Mesenchymal stem cell (in vitro differentiated cells and primary cell): ENCODE measurements around the gene CCL22.
"Not testable (repeated sequence)": the region's sequence is repeated elsewhere in the genome, so short reads cannot be mapped to it uniquely, and the experiment has no call there.

Experiments used
- DNase-seq: peaks from one replicate; pipeline ENCODE4 v3.0.0-alpha.2; 2013
- H2AFZ ChIP-seq: one replicate; pipeline ENCODE4 v1.6.1; 2013; ENCODE audit warnings: low read depth, mild to moderate bottlenecking, control low read depth, inconsistent platforms, low read length, moderate library complexity
- H2AK5ac ChIP-seq: 2 replicates; pipeline ENCODE4 v1.6.1; 2013; ENCODE audit warnings: low read length, moderate library complexity, mild to moderate bottlenecking, inconsistent platforms; ENCODE audit not compliant: severe bottlenecking
- H2BK120ac ChIP-seq: one replicate; pipeline ENCODE4 v1.6.1; 2013; ENCODE audit warnings: low read depth, mild to moderate bottlenecking, inconsistent platforms, low read length, moderate library complexity
- H2BK12ac ChIP-seq, 2 experiments: one replicate each; pipeline ENCODE4 v1.6.1; 2013; ENCODE audit warnings: inconsistent platforms in 2 of 2, low read length in 2 of 2, mild to moderate bottlenecking in 2 of 2, moderate library complexity in 2 of 2, control low read depth in 1 of 2
- H2BK15ac ChIP-seq: one replicate; pipeline ENCODE4 v1.6.1; 2013; ENCODE audit warnings: mild to moderate bottlenecking, low read depth, inconsistent platforms; ENCODE audit not compliant: poor library complexity, severe bottlenecking
- H2BK5ac ChIP-seq: 2 replicates; pipeline ENCODE4 v1.6.1; 2013; ENCODE audit warnings: low read depth, mild to moderate bottlenecking, low read length, control low read depth, inconsistent platforms; ENCODE audit not compliant: poor library complexity, severe bottlenecking
- H3K14ac ChIP-seq, 2 experiments: one replicate each; pipeline ENCODE4 v1.6.1; 2013; ENCODE audit warnings: inconsistent platforms in 2 of 2, low read length in 2 of 2, control low read depth in 1 of 2, mild to moderate bottlenecking in 1 of 2, moderate library complexity in 1 of 2
- H3K18ac ChIP-seq, 2 experiments: one replicate each; pipeline ENCODE4 v1.6.1; 2013; ENCODE audit warnings: inconsistent platforms in 2 of 2, low read length in 2 of 2, control low read depth in 1 of 2, low read depth in 1 of 2, mild to moderate bottlenecking in 1 of 2
- H3K23ac ChIP-seq, 2 experiments: one replicate each; pipeline ENCODE4 v1.6.1; 2013; ENCODE audit warnings: inconsistent platforms in 2 of 2, low read length in 2 of 2, mild to moderate bottlenecking in 2 of 2, moderate library complexity in 2 of 2, control low read depth in 1 of 2
- H3K27ac ChIP-seq: 2 replicates; pipeline ENCODE4 v1.5.1; 2013; ENCODE audit warnings: mild to moderate bottlenecking, moderate library complexity, low read length, control low read depth, inconsistent platforms; ENCODE audit not compliant: poor library complexity, severe bottlenecking
- H3K27me3 ChIP-seq, 2 experiments: 2 replicates each; pipeline versions ENCODE4 v1.6.1 to v1.7.0; 2013; ENCODE audit warnings: low read length in 2 of 2, mild to moderate bottlenecking in 2 of 2, moderate library complexity in 2 of 2, control low read depth in 1 of 2, inconsistent platforms in 1 of 2; ENCODE audit not compliant: control insufficient read depth in 1 of 2, insufficient read depth in 1 of 2
- H3K36me3 ChIP-seq, 2 experiments: 2 replicates each; pipeline versions ENCODE4 v1.6.1 to v1.7.0; 2013; ENCODE audit warnings: low read length in 2 of 2, control low read depth in 1 of 2, inconsistent platforms in 1 of 2, low read depth in 1 of 2, mild to moderate bottlenecking in 1 of 2; ENCODE audit not compliant: insufficient read depth in 2 of 2, control insufficient read depth in 1 of 2
- H3K4ac ChIP-seq, 2 experiments: one replicate each; pipeline ENCODE4 v1.6.1; 2013; ENCODE audit warnings: inconsistent platforms in 2 of 2, low read length in 2 of 2, mild to moderate bottlenecking in 2 of 2, moderate library complexity in 2 of 2, control low read depth in 1 of 2, low read depth in 1 of 2
- H3K4me1 ChIP-seq: 2 replicates; pipeline ENCODE4 v1.6.1; 2013; ENCODE audit warnings: low read depth, low read length, control low read depth; ENCODE audit not compliant: control insufficient read depth, insufficient read depth
- H3K4me2 ChIP-seq: 2 replicates; pipeline ENCODE4 v1.6.1; 2013; ENCODE audit warnings: low read length, mild to moderate bottlenecking, inconsistent platforms; ENCODE audit not compliant: poor library complexity, severe bottlenecking
- H3K4me3 ChIP-seq, 2 experiments: 2 replicates each; pipeline versions ENCODE4 v1.5.1 to v1.7.0; 2013; ENCODE audit warnings: low read length in 2 of 2, mild to moderate bottlenecking in 2 of 2, control low read depth in 1 of 2, low read depth in 1 of 2; ENCODE audit not compliant: insufficient read depth in 1 of 2
- H3K79me1 ChIP-seq: replicated peaks from 2 replicates; pipeline ENCODE4 v1.6.1; 2013; ENCODE audit warnings: mild to moderate bottlenecking, control low read depth, low read length, inconsistent platforms; ENCODE audit not compliant: poor library complexity, severe bottlenecking
- H3K9ac ChIP-seq: 2 replicates; pipeline ENCODE4 v1.7.0; 2013; ENCODE audit warnings: mild to moderate bottlenecking, low read length, moderate library complexity
- H3K9me3 ChIP-seq: 2 replicates; pipeline ENCODE4 v1.7.0; 2013; ENCODE audit warnings: mild to moderate bottlenecking, low read length; ENCODE audit not compliant: control insufficient read depth
- H4K8ac ChIP-seq: one replicate; pipeline ENCODE4 v1.6.1; 2013; ENCODE audit warnings: inconsistent platforms, mild to moderate bottlenecking, low read length, moderate library complexity
- H4K91ac ChIP-seq: one replicate; pipeline ENCODE4 v1.6.1; 2013; ENCODE audit warnings: mild to moderate bottlenecking, low read length, inconsistent platforms
- WGBS: methylation state at CpG from one replicate; pipeline ENCODE4 v1.1.7; 2013; ENCODE audit warnings: mixed read lengths; 5-methylcytosine and 5-hydroxymethylcytosine counted together

The CCL22 gene

DNA sequence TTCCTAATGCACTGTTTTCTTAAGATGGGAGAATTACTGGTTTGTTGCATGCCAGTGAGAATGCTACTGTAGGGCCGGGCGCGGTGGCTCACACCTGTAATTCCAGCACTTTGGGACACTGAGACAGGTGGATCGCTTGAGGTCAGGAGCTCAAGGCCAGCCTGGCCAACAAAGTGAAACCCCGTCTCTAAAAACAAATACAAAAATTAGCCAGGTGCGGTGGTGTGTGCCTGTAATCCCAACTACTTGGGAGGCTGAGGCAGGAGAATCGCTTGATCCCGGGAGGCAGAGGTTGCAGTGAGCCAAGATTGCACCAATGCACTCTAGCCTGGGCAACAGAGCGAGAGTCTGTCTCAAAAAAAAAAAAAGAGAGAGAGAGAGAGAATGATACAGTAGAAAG, 16.0 kb upstream of the CCL22 start:
- H3K4me2 ChIP-seq, H3K9me3 ChIP-seq, H3K9ac ChIP-seq, H3K4me1 ChIP-seq, H3K4ac ChIP-seq, H2BK12ac ChIP-seq, H3K14ac ChIP-seq, H3K79me1 ChIP-seq, H3K36me3 ChIP-seq, H2AFZ ChIP-seq, H3K18ac ChIP-seq, H2BK15ac ChIP-seq, H3K4me3 ChIP-seq, H4K91ac ChIP-seq, H2BK5ac ChIP-seq, H3K27ac ChIP-seq, H2AK5ac ChIP-seq, H2BK120ac ChIP-seq, DNase-seq, H3K23ac ChIP-seq, H4K8ac ChIP-seq: not testable (repeated sequence)
- H3K27me3 ChIP-seq, result peaks cover 9 to 20% of the 10 kb centered on the region in 2 experiments
- 96% methylated on average over 9 of the region's 9 CpGs for WGBS

DNA sequence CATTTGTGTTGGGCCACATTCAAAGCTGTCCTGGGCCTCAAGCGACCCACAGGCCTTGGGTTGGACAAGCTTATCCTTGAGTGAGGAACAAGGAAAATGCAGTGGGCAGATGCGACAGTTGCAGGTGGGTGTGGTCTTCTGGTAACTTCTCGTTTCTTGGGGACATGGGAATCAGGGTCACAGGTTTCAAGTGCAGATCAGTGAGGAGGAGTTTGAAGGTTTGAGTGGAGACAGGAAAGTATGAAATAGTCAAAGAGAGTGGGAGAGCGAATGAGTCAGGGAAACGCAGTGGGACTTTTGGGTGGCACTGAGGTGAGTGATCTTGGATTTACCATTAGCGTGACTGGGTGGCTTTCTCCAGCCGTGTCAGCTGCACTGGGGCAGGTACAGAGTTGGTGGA, 15.4 kb upstream of the CCL22 start:
- no peak overlapping the region for H3K4me3 ChIP-seq
- WGBS, result 87% methylated on average over 7 of the region's 7 CpGs
- H3K23ac ChIP-seq, result no peak overlapping the region
- no peak overlapping the region for H2AK5ac ChIP-seq
- H4K8ac ChIP-seq, result no peak overlapping the region
- DNase-seq, result no peak
- H3K36me3 ChIP-seq, result no peaks in the 10 kb centered on the region
- no peak overlapping the region for H3K14ac ChIP-seq
- peaks cover 16 to 24% of the 10 kb centered on the region in 2 experiments for H3K27me3 ChIP-seq
- no peak overlapping the region for H3K4ac ChIP-seq
- H3K27ac ChIP-seq, result no peak overlapping the region
- no peak overlapping the region for H2AFZ ChIP-seq
- H2BK5ac ChIP-seq, result no peak overlapping the region
- H2BK15ac ChIP-seq, result no peak overlapping the region
- no peak overlapping the region for H4K91ac ChIP-seq
- H3K79me1 ChIP-seq, result no peaks in the 10 kb centered on the region
- H2BK12ac ChIP-seq, result no peak overlapping the region
- no peak overlapping the region for H3K4me2 ChIP-seq
- no peak overlapping the region for H3K18ac ChIP-seq
- H2BK120ac ChIP-seq, result no peak overlapping the region
- H3K9ac ChIP-seq, result no peak overlapping the region
- peaks cover 7% of the 10 kb centered on the region for H3K4me1 ChIP-seq
- peaks cover 11% of the 10 kb centered on the region for H3K9me3 ChIP-seq

DNA sequence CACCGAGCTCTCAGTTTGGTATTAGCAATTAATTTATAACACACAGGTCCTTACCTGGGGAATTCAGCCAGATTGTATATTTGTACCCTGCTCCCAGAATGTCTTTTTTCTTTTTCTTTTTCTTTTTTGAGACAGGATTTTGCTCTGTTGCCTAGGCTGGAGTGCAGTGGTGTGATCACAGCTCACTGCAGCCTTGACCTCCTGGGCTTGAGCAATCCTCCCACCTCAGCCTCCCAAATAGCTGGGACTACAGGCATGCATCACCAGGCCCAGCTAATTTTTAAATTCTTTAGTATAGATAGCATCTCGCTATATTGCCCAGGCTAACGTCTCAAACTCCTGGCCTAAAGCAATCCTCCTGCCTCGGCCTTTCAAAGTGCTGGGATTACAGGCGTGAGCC, 14.5 kb upstream of the CCL22 start:
- H3K27ac ChIP-seq, H3K36me3 ChIP-seq, H2BK120ac ChIP-seq, H2BK5ac ChIP-seq, H2BK15ac ChIP-seq, H2BK12ac ChIP-seq, H3K14ac ChIP-seq, H3K9ac ChIP-seq, H3K4me2 ChIP-seq, H4K8ac ChIP-seq, H3K23ac ChIP-seq, H2AK5ac ChIP-seq, DNase-seq, H3K4me1 ChIP-seq, H3K79me1 ChIP-seq, H3K4ac ChIP-seq, H2AFZ ChIP-seq, H4K91ac ChIP-seq, H3K4me3 ChIP-seq, H3K18ac ChIP-seq: not testable (repeated sequence)
- H3K9me3 ChIP-seq, result peaks cover 11% of the 10 kb centered on the region
- WGBS, result 98% methylated on average over 4 of the region's 5 CpGs
- peaks cover 22 to 33% of the 10 kb centered on the region in 2 experiments for H3K27me3 ChIP-seq

DNA sequence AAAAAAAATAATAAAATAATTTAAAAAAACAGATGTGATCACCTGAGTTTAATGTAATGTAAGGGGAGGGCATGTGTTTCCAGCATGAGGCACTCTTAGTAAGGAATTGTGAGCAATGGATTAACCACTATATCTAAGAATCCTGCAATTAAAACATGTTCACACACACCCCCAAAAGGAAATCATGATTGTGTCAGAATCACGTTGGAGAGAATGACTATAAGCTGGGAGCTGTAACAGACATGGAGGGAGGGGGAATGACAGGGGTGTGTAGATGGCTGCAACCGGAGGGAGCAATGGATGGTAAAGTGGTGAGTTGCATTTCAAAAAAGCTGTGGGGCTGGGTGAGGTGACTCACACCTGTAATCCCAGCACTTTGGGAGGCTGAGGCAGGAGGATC, 13.6 kb upstream of the CCL22 start:
- H2AFZ ChIP-seq, result no peak overlapping the region
- no peak overlapping the region for H2AK5ac ChIP-seq
- H3K79me1 ChIP-seq, result no peaks in the 10 kb centered on the region
- H3K36me3 ChIP-seq, result no peaks in the 10 kb centered on the region
- H3K27ac ChIP-seq, result no peak overlapping the region
- H4K8ac ChIP-seq, result no peak overlapping the region
- no peak overlapping the region for H3K18ac ChIP-seq
- no peak overlapping the region for H3K14ac ChIP-seq
- H2BK12ac ChIP-seq, result no peak overlapping the region
- H4K91ac ChIP-seq, result no peak overlapping the region
- H3K4me3 ChIP-seq, result no peak overlapping the region
- H3K9me3 ChIP-seq, result peaks cover 11% of the 10 kb centered on the region
- H3K4me1 ChIP-seq, result peaks cover 4% of the 10 kb centered on the region
- H2BK120ac ChIP-seq, result no peak overlapping the region
- WGBS, result 71% methylated on average over 2 of the region's 2 CpGs
- DNase-seq, result no peak
- H3K4me2 ChIP-seq, result no peak overlapping the region
- H2BK15ac ChIP-seq, result no peak overlapping the region
- H3K4ac ChIP-seq, result no peak overlapping the region
- H3K23ac ChIP-seq, result no peak overlapping the region
- H3K27me3 ChIP-seq, result peaks cover 32 to 42% of the 10 kb centered on the region in 2 experiments
- no peak overlapping the region for H3K9ac ChIP-seq
- H2BK5ac ChIP-seq, result no peak overlapping the region
